HEK293 (cell line): ENCODE data around the gene PRLR.

Experiments
- CTCF ChIA-PET: fragments of 350-600 bp; formaldehyde crosslinking; extraction: SDS; loops from one replicate; lab custom pipeline; 2021; ENCODE audit warnings: antibody characterized with exemption; lab: Yijun Ruan, JAX
- POLR2A ChIA-PET: fragments of 300-600 bp; formaldehyde crosslinking; extraction: SDS; loops from one replicate; lab custom pipeline; 2020; ENCODE audit warnings: antibody characterized with exemption, inconsistent platforms; lab: Yijun Ruan, JAX
- H3K27ac ChIP-seq: fragments of 200-500 bp; sonication (Bioruptor generic); 2 replicates; pipeline ENCODE4 v1.5.1; 2014; ENCODE audit warnings: low read depth, low read length, control low read depth, inconsistent platforms; ENCODE audit errors: extremely low read depth
- H3K36me3 ChIP-seq, 2 experiments: fragments of 200-500 bp in 1 of 2; sonication (Bioruptor generic) in 1 of 2; 1 replicate in 1 of 2; 2 replicates in 1 of 2; pipeline ENCODE4 v1.5.1; 2014 to 2017; ENCODE audit warnings: inconsistent platforms in 2 of 2, low read length in 2 of 2; ENCODE audit not compliant: control insufficient read depth in 2 of 2, insufficient read depth in 1 of 2
- H3K4me1 ChIP-seq: fragments of 200-500 bp; sonication (Bioruptor generic); 2 replicates; pipeline ENCODE4 v1.5.1; 2014; ENCODE audit warnings: mild to moderate bottlenecking, low read length, inconsistent platforms; ENCODE audit not compliant: control insufficient read depth, insufficient read depth
- H3K4me3 ChIP-seq: 2 replicates; pipeline ENCODE4 v1.5.1; 2011; ENCODE audit warnings: low read depth, mild to moderate bottlenecking, control low read depth, low read length, moderate library complexity
- H3K9me3 ChIP-seq: fragments of 200-500 bp; sonication (Bioruptor generic); 2 replicates; pipeline ENCODE4 v1.5.1; 2014; ENCODE audit warnings: low read depth, low read length, inconsistent platforms; ENCODE audit not compliant: control insufficient read depth, insufficient read depth
- GLIS2 ChIP-seq: fragments of 450-650 bp; formaldehyde crosslinking; IDR thresholded peaks from 2 replicates; pipeline ENCODE4 v1.5.1; 2016; ENCODE audit warnings: missing biosample characterization, missing genetic modification characterization
- HOXD13 ChIP-seq: sonication (generic); formaldehyde crosslinking; IDR thresholded peaks from 2 replicates; pipeline ENCODE4 v1.8.0; 2022; ENCODE audit warnings: missing genetic modification reagents, borderline replicate concordance
- IKZF3 ChIP-seq: fragments of 450-650 bp; IDR thresholded peaks from 2 replicates; pipeline ENCODE4 v1.5.0; 2018; ENCODE audit warnings: missing biosample characterization, mild to moderate bottlenecking, missing genetic modification characterization, moderate library complexity
- KLF16 ChIP-seq: fragments of 450-650 bp; formaldehyde crosslinking; IDR thresholded peaks from 2 replicates; pipeline ENCODE4 v1.5.1; 2017; ENCODE audit warnings: missing biosample characterization, missing genetic modification characterization
- TRIM28 ChIP-seq: IDR thresholded peaks from 2 replicates; pipeline ENCODE4 v1.6.1; 2011; ENCODE audit warnings: low read length, control low read depth, borderline replicate concordance
- YY2 ChIP-seq: fragments of 450-650 bp; formaldehyde crosslinking; IDR thresholded peaks from 2 replicates; pipeline ENCODE4 v1.5.1; 2016; ENCODE audit warnings: missing biosample characterization, missing genetic modification characterization
- ZNF133 ChIP-seq: fragments of 450-650 bp; formaldehyde crosslinking; IDR thresholded peaks from 2 replicates; pipeline ENCODE4 v1.5.1; 2016; ENCODE audit warnings: missing biosample characterization, missing genetic modification characterization
- ZNF140 ChIP-seq: fragments of 450-650 bp; formaldehyde crosslinking; IDR thresholded peaks from 2 replicates; pipeline ENCODE4 v1.5.1; 2016; ENCODE audit warnings: missing biosample characterization, missing genetic modification characterization
- ZNF211 ChIP-seq: fragments of 450-650 bp; formaldehyde crosslinking; IDR thresholded peaks from 2 replicates; pipeline ENCODE4 v1.5.1; 2016; ENCODE audit warnings: low read depth, missing biosample characterization, missing genetic modification characterization
- ZNF23 ChIP-seq: fragments of 450-650 bp; formaldehyde crosslinking; IDR thresholded peaks from 2 replicates; pipeline ENCODE4 v1.5.1; 2016; ENCODE audit warnings: missing biosample characterization, missing genetic modification characterization, borderline replicate concordance
- ZNF292 ChIP-seq: fragments of 450-650 bp; formaldehyde crosslinking; IDR thresholded peaks from 2 replicates; pipeline ENCODE4 v1.5.1; 2016; ENCODE audit warnings: low read depth, missing biosample characterization, missing genetic modification characterization, borderline replicate concordance
- ZNF302 ChIP-seq: fragments of 450-650 bp; formaldehyde crosslinking; IDR thresholded peaks from 2 replicates; pipeline ENCODE4 v1.5.1; 2016; ENCODE audit warnings: missing biosample characterization, missing genetic modification characterization, low read depth
- ZNF37A ChIP-seq: fragments of 450-650 bp; IDR thresholded peaks from 2 replicates; pipeline ENCODE4 v1.5.1; 2018; ENCODE audit warnings: missing biosample characterization, missing genetic modification characterization
- ZNF394 ChIP-seq: fragments of 450-650 bp; formaldehyde crosslinking; IDR thresholded peaks from 2 replicates; pipeline ENCODE4 v1.5.1; 2016; ENCODE audit warnings: missing biosample characterization, missing genetic modification characterization, mild to moderate bottlenecking, moderate library complexity, borderline replicate concordance
- ZNF48 ChIP-seq: fragments of 450-650 bp; formaldehyde crosslinking; IDR thresholded peaks from 2 replicates; pipeline ENCODE4 v1.5.1; 2016; ENCODE audit warnings: missing biosample characterization, missing genetic modification characterization
- ZNF600 ChIP-seq: fragments of 450-650 bp; formaldehyde crosslinking; IDR thresholded peaks from 2 replicates; pipeline ENCODE4 v1.5.1; 2016; ENCODE audit warnings: missing biosample characterization, missing genetic modification characterization
- ZNF624 ChIP-seq: fragments of 450-650 bp; formaldehyde crosslinking; IDR thresholded peaks from 2 replicates; pipeline ENCODE4 v1.5.1; 2017; ENCODE audit warnings: missing biosample characterization, missing genetic modification characterization
- ZNF777 ChIP-seq: fragments of 450-650 bp; formaldehyde crosslinking; IDR thresholded peaks from 2 replicates; pipeline ENCODE4 v1.5.1; 2017; ENCODE audit warnings: missing biosample characterization, missing genetic modification characterization, borderline replicate concordance
- TF ChIP-seq, protein P1 (sequence below): fragments of 450-650 bp; formaldehyde crosslinking; IDR thresholded peaks from 2 replicates; pipeline ENCODE4 v1.5.1; 2017; ENCODE audit warnings: missing biosample characterization, missing genetic modification characterization
- TF ChIP-seq, protein P2 (sequence below): fragments of 450-650 bp; formaldehyde crosslinking; IDR thresholded peaks from 2 replicates; pipeline ENCODE4 v1.5.1; 2017; ENCODE audit warnings: missing biosample characterization, missing genetic modification characterization
- TF ChIP-seq, protein P3 (sequence below): fragments of 450-650 bp; formaldehyde crosslinking; IDR thresholded peaks from 2 replicates; pipeline ENCODE4 v1.5.1; 2016; ENCODE audit warnings: missing biosample characterization, missing genetic modification characterization, low read depth
- TF ChIP-seq, protein P4 (sequence below): fragments of 450-650 bp; formaldehyde crosslinking; conservative IDR thresholded peaks from 2 replicates; pipeline ENCODE4 v1.5.1; 2016; ENCODE audit warnings: low read depth, missing biosample characterization, missing genetic modification characterization
- TF ChIP-seq, protein P5 (sequence below): fragments of 450-650 bp; formaldehyde crosslinking; IDR thresholded peaks from 2 replicates; pipeline ENCODE4 v1.5.1; 2016; ENCODE audit warnings: missing biosample characterization, missing genetic modification characterization

The PRLR gene

DNA sequence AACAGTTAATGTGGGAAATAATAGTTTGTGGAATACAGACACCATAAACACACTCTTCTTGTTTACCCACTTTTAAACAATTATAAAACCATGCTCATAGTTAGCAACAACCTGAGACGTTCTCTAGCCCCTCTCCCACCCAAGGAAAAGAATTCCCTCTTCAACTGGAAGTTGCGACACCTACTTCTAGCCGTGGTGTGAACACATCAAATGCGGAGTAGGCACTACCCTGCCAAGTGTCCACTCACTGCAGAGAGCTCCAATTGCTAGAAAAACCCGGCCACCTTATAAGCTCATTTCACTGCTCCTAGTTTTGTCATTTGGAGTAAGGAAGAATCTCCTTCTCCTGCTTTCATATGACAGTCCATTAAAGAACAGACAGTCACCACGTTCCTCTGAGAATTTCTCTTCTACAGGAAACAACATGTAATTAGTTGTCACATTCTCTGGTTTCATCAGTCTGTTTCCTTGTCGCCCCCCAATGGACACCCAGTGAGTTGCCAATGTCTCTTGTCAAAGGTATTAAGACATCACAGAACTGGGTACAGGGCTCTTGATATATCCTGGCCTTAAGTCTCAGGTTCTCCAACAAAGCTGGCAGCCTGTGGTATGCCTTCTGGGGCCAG is 47.3 kb downstream of the PRLR start:
- no peaks in the 10 kb centered on the region for H3K9me3 ChIP-seq
- POLR2A ChIA-PET: no interaction called here
- H3K27ac ChIP-seq: no peak overlapping the region
- no peaks in the 10 kb centered on the region for H3K36me3 ChIP-seq
- no peaks in the 10 kb centered on the region for H3K4me1 ChIP-seq
- CTCF ChIA-PET: interaction anchor here (0.6 to 3.9 kb wide), 15 partner anchors 11 to 434 kb away, joined by 3 to 21 read pairs (median 4); partner anchors contain the start of gene SPEF2
- H3K4me3 ChIP-seq: no peak overlapping the region
- TF ChIP-seq ZNF292 (no peak), ZNF133 (tag by site-specific recombination) (no peak), ZNF23 (tag by site-specific recombination) (no peak), ZNF302 (tag by site-specific recombination) (no peak), ZNF600 (no peak), ZNF394 (no peak), ZNF48 (tag by site-specific recombination) (no peak), HOXD13 (CRISPR knock-in tag) (no peak), TRIM28 (no peak), ZNF211 (no peak), YY2 (tag by site-specific recombination) (no peak), ZNF624 (tag by site-specific recombination) (no peak)
- TF ChIP-seq, protein P1, sequence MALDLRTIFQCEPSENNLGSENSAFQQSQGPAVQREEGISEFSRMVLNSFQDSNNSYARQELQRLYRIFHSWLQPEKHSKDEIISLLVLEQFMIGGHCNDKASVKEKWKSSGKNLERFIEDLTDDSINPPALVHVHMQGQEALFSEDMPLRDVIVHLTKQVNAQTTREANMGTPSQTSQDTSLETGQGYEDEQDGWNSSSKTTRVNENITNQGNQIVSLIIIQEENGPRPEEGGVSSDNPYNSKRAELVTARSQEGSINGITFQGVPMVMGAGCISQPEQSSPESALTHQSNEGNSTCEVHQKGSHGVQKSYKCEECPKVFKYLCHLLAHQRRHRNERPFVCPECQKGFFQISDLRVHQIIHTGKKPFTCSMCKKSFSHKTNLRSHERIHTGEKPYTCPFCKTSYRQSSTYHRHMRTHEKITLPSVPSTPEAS: no peak

DNA sequence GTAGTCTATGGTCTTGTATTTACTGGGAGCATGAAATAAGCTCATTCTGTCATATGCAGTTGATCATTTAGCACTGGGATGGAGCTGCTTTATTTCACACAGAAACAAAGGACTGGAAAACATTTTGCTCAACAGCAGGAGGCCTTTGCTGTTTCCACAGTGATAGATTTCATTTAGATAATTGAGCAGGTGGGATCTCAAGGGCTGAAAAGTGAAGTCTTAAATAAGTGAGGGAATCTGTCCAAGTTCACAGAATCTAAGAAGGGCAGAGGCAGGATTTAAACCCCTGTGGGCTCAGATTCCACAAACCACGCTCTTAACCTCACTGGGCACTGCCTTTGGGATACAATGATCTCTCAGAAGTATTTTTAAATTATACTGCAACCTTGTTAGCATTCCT is 47.8 kb downstream of the PRLR start:
- POLR2A ChIA-PET: no interaction called here
- H3K4me3 ChIP-seq: no peak overlapping the region

More for the DNA sequence above, 47.8 kb downstream of the PRLR start:
- H3K36me3 ChIP-seq: no peaks in the 10 kb centered on the region
- H3K27ac ChIP-seq: no peak overlapping the region
- no peaks in the 10 kb centered on the region for H3K4me1 ChIP-seq
- CTCF ChIA-PET: interaction anchor here (0.6 to 3.9 kb wide), 14 partner anchors 11 to 435 kb away, joined by 3 to 21 read pairs (median 4); partner anchors contain the start of gene SPEF2
- TF ChIP-seq, protein P2, sequence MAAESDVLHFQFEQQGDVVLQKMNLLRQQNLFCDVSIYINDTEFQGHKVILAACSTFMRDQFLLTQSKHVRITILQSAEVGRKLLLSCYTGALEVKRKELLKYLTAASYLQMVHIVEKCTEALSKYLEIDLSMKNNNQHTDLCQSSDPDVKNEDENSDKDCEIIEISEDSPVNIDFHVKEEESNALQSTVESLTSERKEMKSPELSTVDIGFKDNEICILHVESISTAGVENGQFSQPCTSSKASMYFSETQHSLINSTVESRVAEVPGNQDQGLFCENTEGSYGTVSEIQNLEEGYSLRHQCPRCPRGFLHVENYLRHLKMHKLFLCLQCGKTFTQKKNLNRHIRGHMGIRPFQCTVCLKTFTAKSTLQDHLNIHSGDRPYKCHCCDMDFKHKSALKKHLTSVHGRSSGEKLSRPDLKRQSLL (tag by site-specific recombination): no peak
- TF ChIP-seq KLF16 (tag by site-specific recombination) (no peak), ZNF140 (tag by site-specific recombination) (no peak), ZNF777 (tag by site-specific recombination) (no peak), GLIS2 (no peak), ZNF37A (tag by site-specific recombination) (no peak), IKZF3 (no peak)
- TF ChIP-seq, protein P3, sequence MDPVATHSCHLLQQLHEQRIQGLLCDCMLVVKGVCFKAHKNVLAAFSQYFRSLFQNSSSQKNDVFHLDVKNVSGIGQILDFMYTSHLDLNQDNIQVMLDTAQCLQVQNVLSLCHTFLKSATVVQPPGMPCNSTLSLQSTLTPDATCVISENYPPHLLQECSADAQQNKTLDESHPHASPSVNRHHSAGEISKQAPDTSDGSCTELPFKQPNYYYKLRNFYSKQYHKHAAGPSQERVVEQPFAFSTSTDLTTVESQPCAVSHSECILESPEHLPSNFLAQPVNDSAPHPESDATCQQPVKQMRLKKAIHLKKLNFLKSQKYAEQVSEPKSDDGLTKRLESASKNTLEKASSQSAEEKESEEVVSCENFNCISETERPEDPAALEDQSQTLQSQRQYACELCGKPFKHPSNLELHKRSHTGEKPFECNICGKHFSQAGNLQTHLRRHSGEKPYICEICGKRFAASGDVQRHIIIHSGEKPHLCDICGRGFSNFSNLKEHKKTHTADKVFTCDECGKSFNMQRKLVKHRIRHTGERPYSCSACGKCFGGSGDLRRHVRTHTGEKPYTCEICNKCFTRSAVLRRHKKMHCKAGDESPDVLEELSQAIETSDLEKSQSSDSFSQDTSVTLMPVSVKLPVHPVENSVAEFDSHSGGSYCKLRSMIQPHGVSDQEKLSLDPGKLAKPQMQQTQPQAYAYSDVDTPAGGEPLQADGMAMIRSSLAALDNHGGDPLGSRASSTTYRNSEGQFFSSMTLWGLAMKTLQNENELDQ (tag by site-specific recombination): no peak
- TF ChIP-seq, protein P4, sequence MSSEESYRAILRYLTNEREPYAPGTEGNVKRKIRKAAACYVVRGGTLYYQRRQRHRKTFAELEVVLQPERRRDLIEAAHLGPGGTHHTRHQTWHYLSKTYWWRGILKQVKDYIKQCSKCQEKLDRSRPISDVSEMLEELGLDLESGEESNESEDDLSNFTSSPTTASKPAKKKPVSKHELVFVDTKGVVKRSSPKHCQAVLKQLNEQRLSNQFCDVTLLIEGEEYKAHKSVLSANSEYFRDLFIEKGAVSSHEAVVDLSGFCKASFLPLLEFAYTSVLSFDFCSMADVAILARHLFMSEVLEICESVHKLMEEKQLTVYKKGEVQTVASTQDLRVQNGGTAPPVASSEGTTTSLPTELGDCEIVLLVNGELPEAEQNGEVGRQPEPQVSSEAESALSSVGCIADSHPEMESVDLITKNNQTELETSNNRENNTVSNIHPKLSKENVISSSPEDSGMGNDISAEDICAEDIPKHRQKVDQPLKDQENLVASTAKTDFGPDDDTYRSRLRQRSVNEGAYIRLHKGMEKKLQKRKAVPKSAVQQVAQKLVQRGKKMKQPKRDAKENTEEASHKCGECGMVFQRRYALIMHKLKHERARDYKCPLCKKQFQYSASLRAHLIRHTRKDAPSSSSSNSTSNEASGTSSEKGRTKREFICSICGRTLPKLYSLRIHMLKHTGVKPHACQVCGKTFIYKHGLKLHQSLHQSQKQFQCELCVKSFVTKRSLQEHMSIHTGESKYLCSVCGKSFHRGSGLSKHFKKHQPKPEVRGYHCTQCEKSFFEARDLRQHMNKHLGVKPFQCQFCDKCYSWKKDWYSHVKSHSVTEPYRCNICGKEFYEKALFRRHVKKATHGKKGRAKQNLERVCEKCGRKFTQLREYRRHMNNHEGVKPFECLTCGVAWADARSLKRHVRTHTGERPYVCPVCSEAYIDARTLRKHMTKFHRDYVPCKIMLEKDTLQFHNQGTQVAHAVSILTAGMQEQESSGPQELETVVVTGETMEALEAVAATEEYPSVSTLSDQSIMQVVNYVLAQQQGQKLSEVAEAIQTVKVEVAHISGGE (tag by site-specific recombination): no peak
- TF ChIP-seq, protein P5, sequence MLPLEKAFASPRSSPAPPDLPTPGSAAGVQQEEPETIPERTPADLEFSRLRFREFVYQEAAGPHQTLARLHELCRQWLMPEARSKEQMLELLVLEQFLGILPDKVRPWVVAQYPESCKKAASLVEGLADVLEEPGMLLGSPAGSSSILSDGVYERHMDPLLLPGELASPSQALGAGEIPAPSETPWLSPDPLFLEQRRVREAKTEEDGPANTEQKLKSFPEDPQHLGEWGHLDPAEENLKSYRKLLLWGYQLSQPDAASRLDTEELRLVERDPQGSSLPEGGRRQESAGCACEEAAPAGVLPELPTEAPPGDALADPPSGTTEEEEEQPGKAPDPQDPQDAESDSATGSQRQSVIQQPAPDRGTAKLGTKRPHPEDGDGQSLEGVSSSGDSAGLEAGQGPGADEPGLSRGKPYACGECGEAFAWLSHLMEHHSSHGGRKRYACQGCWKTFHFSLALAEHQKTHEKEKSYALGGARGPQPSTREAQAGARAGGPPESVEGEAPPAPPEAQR (tag by site-specific recombination): no peak
- H3K9me3 ChIP-seq: no peaks in the 10 kb centered on the region
